SJSA1 (cell line): Measurements from ENCODE around the gene DSC3. TPM values are rescaled to one million over a fixed set of nuclear protein-coding genes. Genes with fewer than 3 reads are reported as not detected.
"Not testable (repeated sequence)": the region's sequence is repeated elsewhere in the genome, so short reads cannot be mapped to it uniquely, and the experiment has no call there.

ENCODE experiments used
- DNase-seq, 2 experiments: peaks; one replicate each; pipeline ENCODE4 v3.0.0-alpha.2; 2015 to 2020; ENCODE audit warnings: low spot score in 2 of 2, low read depth in 1 of 2
- H3K27ac ChIP-seq: fragments of 250-450 bp; sonication (Bioruptor Pico); 2 replicates; pipeline ENCODE4 v1.5.1; 2020; ENCODE audit warnings: mild to moderate bottlenecking, moderate library complexity
- H3K27me3 ChIP-seq: fragments of 250-450 bp; sonication (Bioruptor Pico); replicated peaks from 2 replicates; pipeline ENCODE4 v1.5.1; 2020; ENCODE audit warnings: mild to moderate bottlenecking, moderate library complexity
- H3K36me3 ChIP-seq: fragments of 250-450 bp; sonication (Bioruptor Pico); 2 replicates; pipeline ENCODE4 v1.5.1; 2020; ENCODE audit warnings: mild to moderate bottlenecking
- H3K4me1 ChIP-seq: fragments of 250-450 bp; sonication (Bioruptor Pico); replicated peaks from 2 replicates; pipeline ENCODE4 v1.6.1; 2021; ENCODE audit warnings: mild to moderate bottlenecking
- H3K4me3 ChIP-seq: fragments of 250-450 bp; sonication (Bioruptor Pico); 2 replicates; pipeline ENCODE4 v1.5.1; 2020; ENCODE audit warnings: mild to moderate bottlenecking
- H3K9me3 ChIP-seq: fragments of 250-450 bp; sonication (Bioruptor Pico); replicated peaks from 2 replicates; pipeline ENCODE4 v1.5.1; 2020; ENCODE audit warnings: mild to moderate bottlenecking
- total RNA-seq: library from RNA; depleted of rRNA; stranded (reverse); fragments of >200 nt; shearing (Covaris generic); gene quantifications from 2 replicates; pipeline ENCODE4 v1.2.3, GENCODE V29; 2014

The DSC3 gene
- total RNA-seq, 1 experiment from 2014 or later: 20.0 TPM

DNA sequence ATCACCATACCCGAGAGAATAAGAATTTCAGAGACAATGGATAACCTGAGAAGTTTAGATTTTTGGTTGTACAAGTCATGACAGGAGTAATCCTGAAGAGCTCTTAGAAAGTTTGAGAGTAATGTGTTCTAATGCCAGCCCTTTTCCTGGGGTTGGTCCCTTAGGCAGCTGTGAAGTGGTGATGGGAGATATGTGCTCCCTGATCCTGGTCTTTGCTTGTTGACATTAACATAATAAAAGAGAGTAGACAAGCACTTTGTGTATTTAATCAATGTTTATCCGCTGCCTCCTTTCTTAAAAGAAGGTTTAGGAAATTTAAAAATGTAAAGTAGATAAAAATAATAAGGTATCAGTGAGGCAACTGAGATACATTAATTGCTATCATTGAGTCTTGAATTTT lies 13.8 kb upstream of the DSC3 start:
- H3K4me1 ChIP-seq: no peaks in the 10 kb centered on the region

DNA sequence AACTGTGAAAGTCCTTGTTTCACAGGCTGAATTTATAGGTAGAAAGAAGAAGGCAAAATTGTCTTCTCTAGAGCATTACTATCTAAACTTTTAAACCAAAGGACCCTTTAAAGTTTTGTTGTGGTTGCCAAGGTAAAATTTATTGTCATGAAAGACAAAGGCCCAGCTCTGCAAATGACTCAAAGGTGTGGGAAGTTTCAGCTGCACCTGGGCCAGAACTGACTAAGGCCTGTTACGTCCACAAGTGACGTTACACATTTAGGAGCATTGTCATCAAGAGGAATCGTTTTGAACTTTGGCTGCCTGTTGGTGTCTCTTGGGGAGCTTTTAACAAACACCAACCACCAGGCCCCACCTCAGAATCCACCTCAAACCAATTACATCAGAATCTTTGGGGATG lies 8.1 kb upstream of the DSC3 start:
- no peaks in the 10 kb centered on the region for H3K4me1 ChIP-seq
- no peak overlapping the region for H3K4me3 ChIP-seq
- no peak overlapping the region for H3K27ac ChIP-seq
- 0 out of 2 replicates have a peak, but pooled peaks cover 2% of the 10 kb centered on the region for H3K27me3 ChIP-seq
- H3K36me3 ChIP-seq: no peaks in the 10 kb centered on the region
- no peak for DNase-seq
- no peaks in the 10 kb centered on the region for H3K9me3 ChIP-seq

More for the DNA sequence above, 13.8 kb upstream of the DSC3 start:
- Histone ChIP-seq H3K4me3 (no peak overlapping the region), H3K27ac (no peak overlapping the region), H3K9me3 (no peaks in the 10 kb centered on the region), H3K27me3 (0 out of 2 replicates have a peak, but pooled peaks cover 2% of the 10 kb centered on the region), H3K36me3 (no peaks in the 10 kb centered on the region)
- no peak for DNase-seq

DNA sequence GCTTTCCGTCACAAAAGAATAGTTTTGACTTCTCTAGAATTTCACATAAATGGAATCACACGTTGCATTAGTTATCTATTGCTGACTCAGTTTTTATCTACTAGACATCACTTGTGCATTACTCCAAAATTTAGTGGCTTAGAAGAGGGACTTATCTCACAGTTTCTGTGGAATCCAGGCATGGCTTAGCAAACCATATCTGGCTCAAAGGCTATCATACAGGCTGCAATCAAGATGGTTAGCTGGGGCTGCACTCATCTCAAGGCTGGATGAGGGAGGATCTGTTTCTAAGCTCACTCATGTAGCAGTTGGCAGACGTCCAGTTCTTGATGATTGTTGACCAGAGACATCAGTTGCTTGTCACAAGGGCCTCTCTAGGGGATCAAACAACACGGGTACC lies 6.6 kb upstream of the DSC3 start:
- H3K4me3 ChIP-seq: no peak overlapping the region
- no peaks in the 10 kb centered on the region for H3K27me3 ChIP-seq

DNA sequence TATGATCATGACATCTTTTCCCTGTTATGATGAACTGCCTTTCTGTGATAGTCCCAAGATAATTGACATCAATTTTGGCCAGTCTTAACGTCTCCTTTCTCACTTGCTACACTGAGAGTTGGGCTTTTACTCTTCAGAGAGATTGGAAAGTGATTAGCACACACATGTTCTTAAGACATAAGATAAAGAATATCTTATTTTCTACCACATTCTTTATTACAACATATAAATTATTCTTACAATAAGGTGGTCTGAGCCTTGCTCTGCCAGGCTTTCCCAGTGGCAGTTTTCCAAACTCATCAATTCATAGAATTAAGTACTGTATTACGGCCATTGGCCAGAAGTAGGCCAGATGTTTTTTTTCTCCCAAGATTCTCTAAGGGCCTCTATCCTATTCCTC lies 5.7 kb upstream of the DSC3 start:
- no peaks in the 10 kb centered on the region for H3K36me3 ChIP-seq
- H3K27me3 ChIP-seq: no peaks in the 10 kb centered on the region
- no peak overlapping the region for H3K27ac ChIP-seq
- no peaks in the 10 kb centered on the region for H3K9me3 ChIP-seq
- no peak for DNase-seq
- no peak overlapping the region for H3K4me3 ChIP-seq
- H3K4me1 ChIP-seq: no peaks in the 10 kb centered on the region

More for the DNA sequence above, 6.6 kb upstream of the DSC3 start:
- Histone ChIP-seq H3K36me3 (no peaks in the 10 kb centered on the region), H3K27ac (no peak overlapping the region), H3K4me1 (no peaks in the 10 kb centered on the region), H3K9me3 (no peaks in the 10 kb centered on the region)
- no peak for DNase-seq

DNA sequence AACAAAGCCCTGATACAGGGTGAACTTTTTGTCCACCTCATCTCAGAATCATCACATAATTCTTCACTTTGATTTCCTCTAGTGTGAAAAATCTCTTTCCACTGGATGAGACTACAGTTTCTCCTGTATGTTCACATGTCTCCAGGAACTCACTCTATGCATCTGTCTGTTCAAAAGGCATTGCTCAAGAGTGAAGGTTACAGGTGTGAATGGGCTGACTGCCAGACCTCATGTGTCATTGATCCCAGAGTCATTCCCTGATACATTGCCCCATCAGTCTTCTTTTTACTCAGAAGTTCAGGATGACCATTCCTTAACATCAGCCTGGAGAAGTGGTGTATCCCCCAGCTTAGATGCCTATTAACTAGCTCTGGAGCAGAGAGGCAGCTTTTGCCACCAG lies 4.4 kb upstream of the DSC3 start:
- Histone ChIP-seq H3K4me1 (no peaks in the 10 kb centered on the region), H3K27ac (no peak overlapping the region), H3K36me3 (no peaks in the 10 kb centered on the region; the same call in 1 of the 2 replicates), H3K4me3 (no peak overlapping the region), H3K9me3 (no peaks in the 10 kb centered on the region), H3K27me3 (no peaks in the 10 kb centered on the region)
- DNase-seq: no peak

DNA sequence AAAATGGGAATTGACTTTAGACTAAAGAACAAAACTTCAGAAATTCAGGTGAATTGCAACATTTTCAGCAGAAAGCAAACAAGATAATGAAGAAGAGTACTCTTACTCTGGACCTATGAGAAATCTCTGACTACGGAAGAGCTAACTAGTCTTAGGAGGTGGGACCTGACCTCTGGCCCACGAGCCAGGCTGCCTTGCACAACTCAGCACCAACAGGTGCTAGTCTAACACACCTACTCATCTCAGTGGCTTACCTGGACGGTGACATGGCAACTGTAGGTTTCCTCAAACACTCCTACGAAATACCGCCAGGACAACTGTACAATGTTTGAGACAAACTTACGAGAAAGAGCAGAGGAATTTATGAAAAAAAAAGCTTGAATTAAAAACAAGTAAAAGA lies 3.1 kb upstream of the DSC3 start:
- H3K36me3 ChIP-seq: no peaks in the 10 kb centered on the region; the same call in 1 of the 2 replicates
- no peak overlapping the region for H3K4me3 ChIP-seq
- H3K27ac ChIP-seq: no peak overlapping the region
- no peaks in the 10 kb centered on the region; the same call in 1 of the 2 replicates for H3K9me3 ChIP-seq
- no peaks in the 10 kb centered on the region for H3K4me1 ChIP-seq
- H3K27me3 ChIP-seq: no peaks in the 10 kb centered on the region
- no peak for DNase-seq

DNA sequence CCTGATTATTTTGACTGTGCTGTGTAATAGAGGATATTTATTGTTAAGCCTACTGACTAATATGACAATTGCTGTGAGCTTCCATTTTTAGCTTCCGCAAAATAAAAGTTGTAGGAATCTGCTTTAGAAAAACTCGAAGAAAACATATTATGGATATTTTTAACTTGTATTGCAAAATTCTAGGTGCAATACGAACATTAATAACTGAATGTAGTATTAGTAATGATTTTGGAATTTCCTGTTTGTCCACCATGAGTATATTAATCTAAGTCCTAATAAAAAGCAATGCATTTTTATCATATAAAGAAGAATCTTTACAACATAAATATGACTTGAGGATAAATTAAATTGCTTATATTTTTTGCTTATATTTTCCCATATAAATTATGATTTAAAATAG lies 2.4 kb upstream of the DSC3 start:
- DNase-seq: no peak
- Histone ChIP-seq H3K36me3 (no peaks in the 10 kb centered on the region; the same call in 1 of the 2 replicates), H3K27ac (no peak overlapping the region), H3K4me3 (no peak overlapping the region), H3K27me3 (no peaks in the 10 kb centered on the region), H3K9me3 (no peaks in the 10 kb centered on the region; the same call in 1 of the 2 replicates), H3K4me1 (no peaks in the 10 kb centered on the region)

DNA sequence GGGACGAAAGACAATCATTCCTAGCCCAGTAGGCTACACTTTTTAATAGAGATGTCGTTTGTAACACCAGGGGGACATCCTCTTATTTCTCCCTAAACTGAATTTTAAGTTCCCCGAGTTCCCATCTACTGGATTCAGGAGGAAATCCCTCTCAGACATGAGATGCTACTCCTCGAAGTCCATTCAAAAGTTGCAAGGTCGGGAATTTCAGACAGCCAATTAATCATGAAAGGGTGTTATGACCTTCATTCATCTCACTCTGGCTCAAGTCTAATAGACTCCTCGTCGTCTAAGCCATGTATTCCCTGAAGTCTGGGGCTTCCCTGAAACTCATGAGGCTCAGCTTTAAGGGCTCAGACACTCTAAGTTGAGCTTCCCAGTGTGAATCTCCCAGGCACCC lies 1.2 kb upstream of the DSC3 start:
- no peak overlapping the region for H3K4me3 ChIP-seq

DNA sequence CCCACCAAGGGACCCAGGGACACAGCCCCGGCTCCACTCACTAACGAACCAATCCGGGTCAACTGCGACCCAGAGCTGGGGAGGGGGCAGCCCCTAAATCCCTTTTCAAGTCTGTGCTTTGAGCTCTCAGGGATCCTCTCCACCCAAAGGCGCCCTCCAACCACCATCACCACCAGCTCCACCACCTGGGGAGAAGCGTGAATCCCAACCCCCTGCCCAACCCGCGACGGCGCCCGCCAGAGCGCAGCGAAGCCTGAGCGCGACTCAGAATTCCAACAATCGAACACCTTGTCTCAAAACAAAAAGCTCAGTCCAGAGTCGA lies 497 bp downstream of the DSC3 start:
- Histone ChIP-seq H3K27me3 (no peaks in the 10 kb centered on the region), H3K36me3 (no peaks in the 10 kb centered on the region; the same call in 1 of the 2 replicates), H3K9me3 (no peaks in the 10 kb centered on the region; the same call in 1 of the 2 replicates), H3K4me1 (peaks cover 6% of the 10 kb centered on the region; the same call in 1 of the 2 replicates), H3K4me3 (peak overlapping the region; percentile 50), H3K27ac (peak overlapping the region; percentile 68)
- DNase-seq: no peak

More for the DNA sequence above, 1.2 kb upstream of the DSC3 start:
- Histone ChIP-seq H3K36me3 (no peaks in the 10 kb centered on the region; the same call in 1 of the 2 replicates), H3K27ac (no peak overlapping the region), H3K4me1 (no peaks in the 10 kb centered on the region), H3K27me3 (no peaks in the 10 kb centered on the region), H3K9me3 (no peaks in the 10 kb centered on the region; the same call in 1 of the 2 replicates)
- no peak for DNase-seq

DNA sequence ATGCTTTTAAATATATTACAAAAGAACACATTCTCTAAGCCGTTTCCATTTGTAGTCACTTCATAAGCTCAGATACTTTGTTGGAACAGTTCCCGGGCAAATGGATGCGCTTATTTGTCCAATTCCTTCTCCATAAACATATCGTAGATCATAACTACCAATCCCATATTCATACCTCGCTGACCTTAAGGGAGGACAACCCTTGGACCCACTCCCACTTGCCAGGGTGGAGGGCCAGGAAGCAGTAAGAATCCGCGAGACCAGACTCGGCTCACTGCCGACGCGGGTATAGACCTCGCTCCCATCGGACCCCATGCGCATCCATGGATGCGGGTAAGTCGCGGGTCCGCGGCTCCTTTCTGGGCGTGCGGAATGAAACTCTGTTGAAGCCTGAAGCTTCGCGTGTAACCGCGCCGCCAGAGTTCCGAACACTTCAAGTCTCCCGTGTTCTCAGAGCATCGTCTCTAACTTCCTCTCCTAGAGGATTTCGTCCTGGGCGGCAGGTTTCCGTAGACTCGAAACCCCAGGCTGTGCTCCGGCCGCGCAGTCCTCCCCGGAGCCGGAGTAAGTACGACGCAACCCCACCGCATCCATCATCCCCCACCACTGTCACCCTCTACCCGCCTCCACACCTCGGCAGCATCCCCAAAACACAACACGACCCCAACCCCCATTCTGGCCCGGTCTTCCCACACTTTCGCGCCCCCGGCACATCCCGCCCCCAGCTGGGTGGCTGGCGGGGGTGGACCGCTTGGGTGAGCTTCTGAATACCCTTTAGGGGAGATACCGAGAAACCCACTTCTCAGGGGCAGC lies 1.1 kb downstream of the DSC3 start:
- no peak for DNase-seq
- Histone ChIP-seq H3K27ac (no peak overlapping the region), H3K27me3 (no peaks in the 10 kb centered on the region), H3K4me1 (peaks cover 6% of the 10 kb centered on the region; the same call in 1 of the 2 replicates), H3K9me3 (no peaks in the 10 kb centered on the region; the same call in 1 of the 2 replicates), H3K36me3 (no peaks in the 10 kb centered on the region; the same call in 1 of the 2 replicates), H3K4me3 (peak overlapping the region; percentile 50)

DNA sequence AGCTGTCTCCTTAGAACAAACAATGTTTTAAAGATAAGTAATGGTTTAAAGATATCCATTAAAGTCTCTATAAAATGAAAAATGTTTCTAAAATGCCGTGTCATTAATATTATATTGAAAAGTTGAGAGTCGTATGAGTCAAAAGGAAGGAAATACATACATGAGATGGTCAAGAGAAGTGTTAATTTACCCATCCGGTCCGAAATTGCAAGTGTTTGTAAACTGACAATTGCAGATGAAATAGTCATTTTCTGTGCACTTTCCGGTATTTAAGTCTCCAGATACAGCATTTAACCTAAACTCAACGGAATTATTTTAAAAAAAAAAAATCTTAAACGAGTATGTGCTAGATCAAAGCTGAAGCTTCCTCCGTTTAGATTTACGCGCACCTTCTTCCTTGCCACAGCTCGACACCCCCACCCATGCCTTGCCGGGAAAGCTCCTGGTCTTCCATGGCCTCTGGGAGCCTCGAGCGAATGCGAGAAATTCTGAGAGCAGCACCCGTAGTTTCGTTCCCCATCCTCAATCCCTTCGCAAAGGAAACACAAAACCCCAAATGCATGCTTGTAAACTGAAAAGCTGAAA lies 1.8 kb downstream of the DSC3 start:
- Histone ChIP-seq H3K4me1 (peaks cover 6% of the 10 kb centered on the region; the same call in 1 of the 2 replicates), H3K36me3 (no peaks in the 10 kb centered on the region; the same call in 1 of the 2 replicates), H3K27me3 (no peaks in the 10 kb centered on the region), H3K27ac (no peak overlapping the region), H3K9me3 (no peaks in the 10 kb centered on the region; the same call in 1 of the 2 replicates), H3K4me3 (no peak overlapping the region)
- DNase-seq: no peak

DNA sequence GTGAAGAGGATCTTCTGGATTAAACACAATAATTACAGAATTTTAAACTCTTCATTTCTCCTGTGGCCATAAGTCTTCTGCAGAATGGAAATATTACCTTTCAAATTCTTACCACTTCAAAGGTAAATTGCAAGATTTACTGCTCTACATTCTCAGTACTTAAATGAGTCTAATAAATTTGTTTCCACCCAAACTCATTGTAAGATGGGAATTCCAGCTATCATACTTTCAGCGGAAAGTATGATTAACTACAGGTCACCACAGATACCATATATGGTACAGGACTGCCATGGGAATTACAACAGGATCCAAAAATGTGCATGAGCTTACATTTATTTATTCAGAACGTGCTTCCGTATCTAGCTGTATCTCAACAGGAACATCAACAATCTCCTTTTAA lies 3.1 kb downstream of the DSC3 start:
- peak in 1 of 2 experiments; percentile 29 for DNase-seq
- no peaks in the 10 kb centered on the region for H3K27me3 ChIP-seq
- no peaks in the 10 kb centered on the region; the same call in 1 of the 2 replicates for H3K36me3 ChIP-seq
- H3K9me3 ChIP-seq: no peaks in the 10 kb centered on the region; the same call in 1 of the 2 replicates
- H3K4me1 ChIP-seq: peaks cover 6% of the 10 kb centered on the region; the same call in 1 of the 2 replicates
- H3K4me3 ChIP-seq: no peak overlapping the region
- H3K27ac ChIP-seq: peak overlapping the region; percentile 8; the same call in 1 of the 2 replicates

DNA sequence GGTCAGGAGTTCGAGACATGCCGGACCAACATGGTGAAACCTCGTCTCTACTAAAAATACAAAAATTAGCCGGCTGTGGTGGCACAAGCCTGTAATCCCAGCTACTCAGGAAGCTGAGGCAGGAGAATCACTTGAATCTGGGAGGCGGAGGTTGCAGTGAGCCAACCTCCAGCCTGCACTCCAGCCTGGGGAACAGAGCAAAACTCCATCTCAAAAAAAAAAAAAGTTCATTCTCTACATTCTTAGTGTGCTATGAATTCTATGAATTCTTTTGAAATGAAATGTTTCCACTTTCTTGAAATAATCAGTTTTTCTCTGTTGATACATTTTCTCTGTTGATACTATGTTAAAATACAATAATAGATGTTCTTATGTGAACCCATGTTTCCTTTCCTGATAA lies 4.9 kb downstream of the DSC3 start:
- peak in 1 of 2 experiments; percentile 32 for DNase-seq

DNA sequence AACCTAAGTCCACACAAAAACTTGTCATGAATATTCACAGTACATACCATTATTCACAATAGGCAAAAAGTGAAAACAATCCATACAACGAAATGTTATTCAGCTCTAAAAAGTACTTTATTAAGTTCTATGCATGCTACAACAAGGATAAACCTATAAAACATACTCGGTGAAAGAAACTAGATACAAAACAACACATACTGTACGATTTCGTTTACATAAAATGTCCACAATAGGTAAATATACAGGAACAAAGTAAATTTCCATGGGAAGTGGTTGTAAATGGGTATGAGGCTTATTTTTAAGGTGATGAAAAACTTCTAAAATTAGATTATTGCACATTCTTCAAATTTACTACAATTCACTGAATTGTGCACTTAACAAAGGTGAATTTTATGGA lies 8.0 kb downstream of the DSC3 start:
- no peaks in the 10 kb centered on the region for H3K9me3 ChIP-seq
- no peak overlapping the region for H3K4me3 ChIP-seq
- no peaks in the 10 kb centered on the region for H3K27me3 ChIP-seq
- no peak for DNase-seq
- peaks cover 6% of the 10 kb centered on the region; the same call in 1 of the 2 replicates for H3K4me1 ChIP-seq
- H3K36me3 ChIP-seq: no peaks in the 10 kb centered on the region
- H3K27ac ChIP-seq: no peak overlapping the region

More for the DNA sequence above, 4.9 kb downstream of the DSC3 start:
- H3K9me3 ChIP-seq, H3K4me1 ChIP-seq, H3K36me3 ChIP-seq, H3K27me3 ChIP-seq, H3K4me3 ChIP-seq: not testable (repeated sequence)
- peak overlapping the region; percentile 50 for H3K27ac ChIP-seq
